ENCODE measurements around the gene PCDH9. TPM values are rescaled to one million over a fixed set of nuclear protein-coding genes. Genes with fewer than 3 reads are reported as not detected.
A peak's percentile ranks its signal among the peaks of the same experiment; 100 is the strongest.

PCDH9 gene
- total RNA-seq, 1 donor from 2014 or later, result 10.4 TPM

GRCh38 chr13:66781241-66781640 is 448.9 kb downstream of the PCDH9 start:
- no peaks in the 10 kb centered on the region for H3K9me3 Mint-ChIP-seq (ENCODE audit: unreplicated experiment)
- Histone ChIP-seq H3K27ac (ENCODE audit: low read depth, low read length) (no peak overlapping the region), H2AFZ (ENCODE audit: low read depth, low read length) (no peak overlapping the region), H3K9me3 (ENCODE audit: insufficient read depth, low read depth, low read length) (no peaks in the 10 kb centered on the region), H3K27me3 (ENCODE audit: insufficient read depth, low read length) (no peaks in the 10 kb centered on the region), H3K9ac (ENCODE audit: low read length) (no peak overlapping the region), H3K36me3 (ENCODE audit: insufficient read depth, low read length) (no peaks in the 10 kb centered on the region), H3K4me2 (ENCODE audit: low read length) (no peak overlapping the region), H3K4me3 (ENCODE audit: insufficient read depth, low read depth, low read length) (no peak overlapping the region), H3K79me2 (ENCODE audit: insufficient read depth, low read length) (no peaks in the 10 kb centered on the region), H3K4me1 (ENCODE audit: insufficient read depth, low read length) (no peaks in the 10 kb centered on the region), H4K20me1 (ENCODE audit: insufficient read depth, low read length) (no peaks in the 10 kb centered on the region)
- TF ChIP-seq EZH2 (IDR thresholded peaks at IDR 0.05; ENCODE audit: insufficient read depth, low read length), result no peak
- no peak for TF ChIP-seq CTCF (IDR thresholded peaks at IDR 0.05; ENCODE audit: insufficient read depth, low read depth, low read length)
- H3K4me3 Mint-ChIP-seq (ENCODE audit: unreplicated experiment), result no peak overlapping the region
- no peaks in the 10 kb centered on the region for H3K36me3 Mint-ChIP-seq (ENCODE audit: low read depth, unreplicated experiment)
- no peak for FAIRE-seq
- no peaks in the 10 kb centered on the region for H3K27me3 Mint-ChIP-seq (ENCODE audit: low read depth, unreplicated experiment)
- no peak overlapping the region for H3K27ac Mint-ChIP-seq (ENCODE audit: unreplicated experiment)
- no peaks in the 10 kb centered on the region for H3K4me1 Mint-ChIP-seq (ENCODE audit: low read depth, unreplicated experiment)
- DNase-seq (ENCODE audit: low read depth), result no peak

- H3K4me3 Mint-ChIP-seq (ENCODE audit: unreplicated experiment), result no peak overlapping the region
- Histone ChIP-seq H3K9ac (ENCODE audit: low read length) (no peak overlapping the region), H3K36me3 (ENCODE audit: insufficient read depth, low read length) (no peaks in the 10 kb centered on the region), H3K27ac (ENCODE audit: low read depth, low read length) (no peak overlapping the region), H3K79me2 (ENCODE audit: insufficient read depth, low read length) (no peaks in the 10 kb centered on the region), H2AFZ (ENCODE audit: low read depth, low read length) (no peak overlapping the region), H4K20me1 (ENCODE audit: insufficient read depth, low read length) (no peaks in the 10 kb centered on the region), H3K9me3 (ENCODE audit: insufficient read depth, low read depth, low read length) (no peaks in the 10 kb centered on the region), H3K4me3 (ENCODE audit: insufficient read depth, low read depth, low read length) (no peak overlapping the region), H3K4me2 (ENCODE audit: low read length) (no peak overlapping the region), H3K27me3 (ENCODE audit: insufficient read depth, low read length) (no peaks in the 10 kb centered on the region), H3K4me1 (ENCODE audit: insufficient read depth, low read length) (no peaks in the 10 kb centered on the region)
- H3K27me3 Mint-ChIP-seq (ENCODE audit: low read depth, unreplicated experiment), result no peaks in the 10 kb centered on the region
- DNase-seq (ENCODE audit: low read depth) (peak; percentile 35), FAIRE-seq (no peak)
- no peaks in the 10 kb centered on the region for H3K36me3 Mint-ChIP-seq (ENCODE audit: low read depth, unreplicated experiment)
- H3K27ac Mint-ChIP-seq (ENCODE audit: unreplicated experiment), result no peak overlapping the region
- H3K4me1 Mint-ChIP-seq (ENCODE audit: low read depth, unreplicated experiment), result no peaks in the 10 kb centered on the region
- TF ChIP-seq CTCF (IDR thresholded peaks at IDR 0.05; ENCODE audit: insufficient read depth, low read depth, low read length) (no peak), EZH2 (IDR thresholded peaks at IDR 0.05; ENCODE audit: insufficient read depth, low read length) (no peak)
- H3K9me3 Mint-ChIP-seq (ENCODE audit: unreplicated experiment), result no peaks in the 10 kb centered on the region
These were observed 449.3 kb downstream of the PCDH9 start for GRCh38 chr13:66780814-66781213.

- no peak overlapping the region for H3K27ac ChIP-seq (ENCODE audit: low read depth, low read length)
- no peaks in the 10 kb centered on the region for H3K27me3 ChIP-seq (ENCODE audit: insufficient read depth, low read length)
- Mint-ChIP-seq H3K36me3 (ENCODE audit: low read depth, unreplicated experiment) (no peaks in the 10 kb centered on the region), H3K27ac (ENCODE audit: unreplicated experiment) (no peak overlapping the region), H3K27me3 (ENCODE audit: low read depth, unreplicated experiment) (no peaks in the 10 kb centered on the region), H3K4me1 (ENCODE audit: low read depth, unreplicated experiment) (no peaks in the 10 kb centered on the region), H3K4me3 (ENCODE audit: unreplicated experiment) (no peak overlapping the region), H3K9me3 (ENCODE audit: unreplicated experiment) (no peaks in the 10 kb centered on the region)
- no peak overlapping the region for H3K9ac ChIP-seq (ENCODE audit: low read length)
- no peaks in the 10 kb centered on the region for H4K20me1 ChIP-seq (ENCODE audit: insufficient read depth, low read length)
- no peaks in the 10 kb centered on the region for H3K36me3 ChIP-seq (ENCODE audit: insufficient read depth, low read length)
- no peaks in the 10 kb centered on the region for H3K4me1 ChIP-seq (ENCODE audit: insufficient read depth, low read length)
- H3K9me3 ChIP-seq (ENCODE audit: insufficient read depth, low read depth, low read length), result no peaks in the 10 kb centered on the region
- H3K79me2 ChIP-seq (ENCODE audit: insufficient read depth, low read length), result no peaks in the 10 kb centered on the region
- no peak for FAIRE-seq
- DNase-seq (ENCODE audit: low read depth), result no peak
- no peak overlapping the region for H3K4me3 ChIP-seq (ENCODE audit: insufficient read depth, low read depth, low read length)
- TF ChIP-seq CTCF (IDR thresholded peaks at IDR 0.05; ENCODE audit: insufficient read depth, low read depth, low read length) (no peak), EZH2 (IDR thresholded peaks at IDR 0.05; ENCODE audit: insufficient read depth, low read length) (no peak)
- H3K4me2 ChIP-seq (ENCODE audit: low read length), result no peak overlapping the region
- H2AFZ ChIP-seq (ENCODE audit: low read depth, low read length), result no peak overlapping the region
These were observed 451.7 kb downstream of the PCDH9 start for GRCh38 chr13:66778461-66778860.

All from astrocyte (in vitro differentiated cells and primary cell).